ENCODE data around the gene TBCA.
"Not testable (repeated sequence)": the region's sequence is repeated elsewhere in the genome, so short reads cannot be mapped to it uniquely, and the experiment has no call there.

TBCA gene

GRCh38 chr5:77709993-77710685, 66.0 kb downstream of the TBCA start:
- DNase-seq (ENCODE audit: low spot score): no peak
- Mint-ChIP-seq H3K9me3 (no peaks in the 10 kb centered on the region), H3K27me3 (ENCODE audit: low read depth) (no peaks in the 10 kb centered on the region), H3K27ac (no peak overlapping the region), H3K4me3 (no peak overlapping the region), H3K36me3 (ENCODE audit: low read depth) (peaks cover 17% of the 10 kb centered on the region), H3K4me1 (ENCODE audit: low read depth) (no peaks in the 10 kb centered on the region)

DNA sequence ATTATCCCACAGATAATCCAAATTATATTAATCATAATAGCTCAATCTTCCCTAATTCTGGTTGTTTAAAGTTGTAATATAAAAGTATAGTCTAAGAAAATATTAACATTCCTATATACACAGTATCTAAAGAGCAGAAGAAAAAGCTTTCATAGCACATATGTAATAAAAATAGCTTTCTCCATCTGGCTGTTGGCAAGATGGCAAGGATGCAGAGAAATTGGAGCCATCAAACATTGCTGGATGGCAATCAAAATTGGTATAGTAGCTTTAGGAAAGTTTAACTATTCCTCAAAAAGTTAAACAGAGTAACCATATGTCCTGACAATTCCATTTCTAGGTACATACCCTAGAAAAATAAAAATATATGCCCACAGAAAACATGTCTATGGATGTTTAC, 66.8 kb downstream of the TBCA start:
- peaks cover 25% of the 10 kb centered on the region for H3K36me3 Mint-ChIP-seq (ENCODE audit: low read depth)
- DNase-seq (ENCODE audit: low spot score): no peak
- H3K27ac Mint-ChIP-seq: no peak overlapping the region

GRCh38 chr5:77707791-77708190, 68.3 kb downstream of the TBCA start:
- Mint-ChIP-seq H3K4me1 (ENCODE audit: low read depth) (no peaks in the 10 kb centered on the region), H3K4me3 (no peak overlapping the region), H3K27me3 (ENCODE audit: low read depth) (no peaks in the 10 kb centered on the region), H3K27ac (no peak overlapping the region), H3K9me3 (peaks cover 4% of the 10 kb centered on the region), H3K36me3 (ENCODE audit: low read depth) (peaks cover 36% of the 10 kb centered on the region)
- DNase-seq (ENCODE audit: low spot score): no peak

More for the DNA sequence above, 66.8 kb downstream of the TBCA start:
- no peaks in the 10 kb centered on the region for H3K27me3 Mint-ChIP-seq (ENCODE audit: low read depth)
- no peaks in the 10 kb centered on the region for H3K4me1 Mint-ChIP-seq (ENCODE audit: low read depth)
- H3K4me3 Mint-ChIP-seq: no peak overlapping the region
- peaks cover under 1% of the 10 kb centered on the region for H3K9me3 Mint-ChIP-seq

GRCh38 chr5:77699569-77699968, 76.6 kb downstream of the TBCA start:
- Mint-ChIP-seq H3K9me3 (peaks cover 27% of the 10 kb centered on the region), H3K36me3 (ENCODE audit: low read depth) (peaks cover 69% of the 10 kb centered on the region)
- not testable (repeated sequence) for DNase-seq (ENCODE audit: low spot score); H3K4me1 Mint-ChIP-seq (ENCODE audit: low read depth); H3K27me3 Mint-ChIP-seq (ENCODE audit: low read depth); H3K27ac Mint-ChIP-seq; H3K4me3 Mint-ChIP-seq

- peaks cover 66% of the 10 kb centered on the region for H3K36me3 Mint-ChIP-seq (ENCODE audit: low read depth)
- H3K27me3 Mint-ChIP-seq (ENCODE audit: low read depth): no peaks in the 10 kb centered on the region
- H3K4me1 Mint-ChIP-seq (ENCODE audit: low read depth): peaks cover 9% of the 10 kb centered on the region
- H3K4me3 Mint-ChIP-seq: no peak overlapping the region
- H3K9me3 Mint-ChIP-seq: peaks cover 23% of the 10 kb centered on the region
- DNase-seq (ENCODE audit: low spot score): no peak
- no peak overlapping the region for H3K27ac Mint-ChIP-seq
These were observed 77.2 kb downstream of the TBCA start for GRCh38 chr5:77698920-77699319.

GRCh38 chr5:77697692-77698091, 78.4 kb downstream of the TBCA start:
- H3K27me3 Mint-ChIP-seq (ENCODE audit: low read depth): no peaks in the 10 kb centered on the region
- peaks cover 62% of the 10 kb centered on the region for H3K36me3 Mint-ChIP-seq (ENCODE audit: low read depth)
- H3K4me3 Mint-ChIP-seq: no peak overlapping the region
- no peak overlapping the region for H3K27ac Mint-ChIP-seq
- DNase-seq (ENCODE audit: low spot score): no peak
- peaks cover 10% of the 10 kb centered on the region for H3K4me1 Mint-ChIP-seq (ENCODE audit: low read depth)
- peaks cover 23% of the 10 kb centered on the region for H3K9me3 Mint-ChIP-seq

DNA sequence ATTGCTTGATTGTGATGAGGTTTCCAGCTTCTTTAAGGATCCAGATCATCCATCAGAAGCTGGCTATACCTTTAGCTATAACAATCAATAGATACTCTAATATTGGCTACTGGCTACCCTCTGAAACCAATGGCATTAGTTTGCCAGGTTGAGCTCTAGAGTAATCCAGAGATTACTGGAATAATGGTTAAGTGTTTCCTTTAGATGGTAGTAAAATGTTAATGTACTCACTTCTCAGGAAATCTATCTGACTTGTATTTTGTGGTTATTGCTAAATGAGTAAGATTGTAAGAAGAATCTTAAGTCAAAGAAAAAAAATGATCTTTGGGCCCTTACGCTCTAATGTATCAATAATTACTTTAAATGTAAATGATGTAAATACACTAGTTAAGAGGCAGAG, 80.0 kb downstream of the TBCA start:
- Mint-ChIP-seq H3K4me1 (ENCODE audit: low read depth) (peaks cover 10% of the 10 kb centered on the region), H3K36me3 (ENCODE audit: low read depth) (peaks cover 63% of the 10 kb centered on the region), H3K9me3 (peaks cover 23% of the 10 kb centered on the region), H3K4me3 (no peak overlapping the region), H3K27me3 (ENCODE audit: low read depth) (no peaks in the 10 kb centered on the region), H3K27ac (no peak overlapping the region)
- DNase-seq (ENCODE audit: low spot score): no peak

DNA sequence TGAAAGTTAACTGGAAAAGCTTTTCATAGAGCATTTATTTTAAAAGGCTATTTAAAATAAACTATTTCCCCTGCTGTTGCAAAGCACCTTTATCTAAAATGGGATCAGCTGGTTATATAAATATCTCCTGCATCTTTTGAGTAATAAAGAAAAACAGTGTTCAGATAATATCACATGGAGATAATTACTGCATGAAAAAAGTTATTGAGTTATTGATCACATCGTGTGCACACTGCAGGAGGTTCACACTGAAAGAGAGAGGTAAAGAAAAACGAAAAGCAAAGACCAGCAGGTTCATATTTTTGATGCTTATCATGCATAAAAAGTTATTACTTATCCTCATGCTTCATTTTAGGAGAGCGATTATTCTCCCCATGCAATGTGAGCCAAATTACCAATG, 82.2 kb downstream of the TBCA start:
- DNase-seq (ENCODE audit: low spot score): no peak
- no peak overlapping the region for H3K27ac Mint-ChIP-seq
- H3K9me3 Mint-ChIP-seq: peaks cover 19% of the 10 kb centered on the region
- no peak overlapping the region for H3K4me3 Mint-ChIP-seq
- H3K36me3 Mint-ChIP-seq (ENCODE audit: low read depth): peaks cover 61% of the 10 kb centered on the region
- H3K27me3 Mint-ChIP-seq (ENCODE audit: low read depth): no peaks in the 10 kb centered on the region
- H3K4me1 Mint-ChIP-seq (ENCODE audit: low read depth): peaks cover 6% of the 10 kb centered on the region

GRCh38 chr5:77683171-77683732, 92.9 kb downstream of the TBCA start:
- H3K9me3 Mint-ChIP-seq: no peaks in the 10 kb centered on the region
- no peaks in the 10 kb centered on the region for H3K4me1 Mint-ChIP-seq (ENCODE audit: low read depth)
- no peak overlapping the region for H3K27ac Mint-ChIP-seq
- no peak for DNase-seq (ENCODE audit: low spot score)
- no peak overlapping the region for H3K4me3 Mint-ChIP-seq
- H3K36me3 Mint-ChIP-seq (ENCODE audit: low read depth): peaks cover 8% of the 10 kb centered on the region
- peaks cover 3% of the 10 kb centered on the region for H3K27me3 Mint-ChIP-seq (ENCODE audit: low read depth)

- no peaks in the 10 kb centered on the region for H3K4me1 Mint-ChIP-seq (ENCODE audit: low read depth)
- no peak for DNase-seq (ENCODE audit: low spot score)
These were observed 105.6 kb downstream of the TBCA start for GRCh38 chr5:77670526-77670925.

DNA sequence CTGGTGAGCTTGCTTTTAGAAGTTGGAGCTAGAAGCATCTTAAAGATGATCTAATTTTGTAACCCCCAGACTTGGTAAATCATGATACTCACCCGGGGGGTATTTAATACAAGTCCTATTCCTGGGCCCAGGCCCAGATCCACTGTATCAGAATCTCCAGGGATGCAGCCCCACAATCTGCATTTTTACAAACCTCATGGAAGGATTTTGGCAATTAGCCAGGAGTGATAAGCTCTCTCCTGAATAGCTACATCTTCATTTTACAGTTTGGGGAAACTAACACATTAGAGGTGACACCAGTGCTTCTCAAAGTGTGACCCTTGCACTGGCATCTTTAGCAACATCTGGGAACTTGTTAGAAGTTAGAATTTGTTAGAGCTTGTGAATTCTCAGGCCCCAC, 106.5 kb downstream of the TBCA start:
- DNase-seq (ENCODE audit: low spot score): no peak
- no peaks in the 10 kb centered on the region for H3K9me3 Mint-ChIP-seq
- H3K36me3 Mint-ChIP-seq (ENCODE audit: low read depth): no peaks in the 10 kb centered on the region
- no peaks in the 10 kb centered on the region for H3K4me1 Mint-ChIP-seq (ENCODE audit: low read depth)
- H3K27ac Mint-ChIP-seq: no peak overlapping the region
- H3K27me3 Mint-ChIP-seq (ENCODE audit: low read depth): peaks cover 5% of the 10 kb centered on the region
- no peak overlapping the region for H3K4me3 Mint-ChIP-seq

More at GRCh38 chr5:77670526-77670925, 105.6 kb downstream of the TBCA start:
- Mint-ChIP-seq H3K4me3 (no peak overlapping the region), H3K36me3 (ENCODE audit: low read depth) (peaks cover 1% of the 10 kb centered on the region), H3K27me3 (ENCODE audit: low read depth) (peaks cover 6% of the 10 kb centered on the region), H3K9me3 (peaks cover 4% of the 10 kb centered on the region), H3K27ac (no peak overlapping the region)

DNA sequence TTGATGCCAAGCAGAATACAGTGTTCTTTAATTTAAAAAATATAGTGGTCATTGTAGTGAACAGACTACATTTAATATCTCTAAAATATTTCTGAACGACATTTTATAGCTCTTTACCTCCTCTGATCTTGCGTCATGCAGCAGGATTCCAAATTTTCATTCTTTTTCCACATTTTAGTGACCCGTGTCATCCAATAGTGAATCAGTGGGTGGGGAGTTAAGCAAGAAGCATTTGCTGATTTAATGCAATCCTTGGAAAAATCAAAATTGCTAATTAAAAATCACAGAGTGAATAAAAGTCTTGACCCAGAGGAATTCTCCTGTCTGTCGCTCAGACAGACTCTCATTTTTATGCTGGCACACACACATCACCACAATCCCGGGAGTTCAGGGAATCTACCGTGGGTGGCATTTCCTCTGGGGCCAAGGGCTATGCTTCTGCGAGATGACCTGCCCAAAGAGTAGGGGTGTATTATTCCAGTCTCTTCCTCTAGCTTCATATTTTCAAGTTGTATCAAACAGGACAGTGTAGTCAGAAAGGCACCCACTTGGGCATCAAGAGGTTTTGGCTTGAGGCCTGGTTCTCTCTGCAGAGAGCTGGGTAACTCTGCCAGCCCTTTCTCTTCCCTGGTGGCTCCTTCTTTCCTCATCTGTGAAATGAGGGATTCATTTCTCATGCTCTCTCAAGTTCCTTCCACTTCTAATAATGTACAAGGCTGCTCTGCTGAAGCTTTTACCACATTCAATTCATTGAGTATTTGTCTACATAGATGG, 112.9 kb downstream of the TBCA start:
- no peak for DNase-seq (ENCODE audit: low spot score)
- Mint-ChIP-seq H3K36me3 (ENCODE audit: low read depth) (no peaks in the 10 kb centered on the region), H3K9me3 (no peaks in the 10 kb centered on the region), H3K27me3 (ENCODE audit: low read depth) (peaks cover 3% of the 10 kb centered on the region), H3K4me3 (no peak overlapping the region), H3K4me1 (ENCODE audit: low read depth) (peaks cover 3% of the 10 kb centered on the region), H3K27ac (no peak overlapping the region)

DNA sequence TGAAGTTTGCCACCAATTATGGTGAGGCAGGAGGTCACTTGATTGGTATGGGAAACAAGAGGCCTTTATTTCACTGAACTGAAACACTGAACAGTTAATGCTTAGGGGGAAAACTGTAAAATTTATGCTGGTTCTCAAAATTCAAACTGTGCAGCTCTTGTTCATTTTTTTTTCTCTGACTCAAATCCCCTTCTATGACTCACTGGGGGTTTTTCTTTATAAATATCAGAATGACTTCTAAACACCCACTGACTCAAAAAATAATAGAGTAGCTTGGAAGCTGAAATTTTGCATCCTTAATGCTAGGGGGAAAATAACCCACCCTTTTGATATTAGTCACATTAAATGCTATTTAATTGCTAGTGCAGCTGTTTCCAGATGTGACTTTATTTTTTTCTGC, 113.5 kb downstream of the TBCA start:
- Mint-ChIP-seq H3K4me1 (ENCODE audit: low read depth) (peaks cover 3% of the 10 kb centered on the region), H3K36me3 (ENCODE audit: low read depth) (no peaks in the 10 kb centered on the region), H3K27me3 (ENCODE audit: low read depth) (peaks cover 5% of the 10 kb centered on the region), H3K27ac (no peak overlapping the region), H3K4me3 (no peak overlapping the region), H3K9me3 (no peaks in the 10 kb centered on the region)
- no peak for DNase-seq (ENCODE audit: low spot score)

DNA sequence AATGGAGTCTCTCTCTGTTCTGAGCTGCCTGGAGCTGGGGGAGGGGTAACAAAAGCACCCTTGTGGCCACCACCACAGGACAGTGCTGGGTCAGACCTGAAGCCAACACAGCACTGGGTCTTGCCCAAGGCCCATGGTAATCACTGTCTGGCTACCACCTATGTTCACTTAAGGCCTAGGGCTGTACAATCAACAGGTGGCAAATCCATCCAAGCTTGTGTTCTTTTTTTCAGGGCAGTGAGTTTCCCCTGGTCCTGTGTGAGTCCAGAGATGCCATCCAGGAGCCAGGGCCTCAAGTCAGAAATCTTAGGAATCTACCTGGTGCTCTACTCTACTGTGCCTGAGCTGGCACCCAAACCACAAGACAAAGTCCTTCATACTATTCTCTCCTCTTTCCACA, 117.5 kb downstream of the TBCA start:
- H3K27ac Mint-ChIP-seq: no peak overlapping the region
- H3K9me3 Mint-ChIP-seq: no peaks in the 10 kb centered on the region
- DNase-seq (ENCODE audit: low spot score): no peak
- H3K4me3 Mint-ChIP-seq: no peak overlapping the region
- peaks cover 31% of the 10 kb centered on the region for H3K27me3 Mint-ChIP-seq (ENCODE audit: low read depth)
- peaks cover 3% of the 10 kb centered on the region for H3K4me1 Mint-ChIP-seq (ENCODE audit: low read depth)
- no peaks in the 10 kb centered on the region for H3K36me3 Mint-ChIP-seq (ENCODE audit: low read depth)

All from T-helper 2 cell treated with Interferon-gamma antibody and Interleukin-4, amounts not matched to agents 5 μg/mL and 100 μg/mL, for 36 hours (primary cell).